ENCODE measurements around the gene AGBL1.

The AGBL1 gene

DNA sequence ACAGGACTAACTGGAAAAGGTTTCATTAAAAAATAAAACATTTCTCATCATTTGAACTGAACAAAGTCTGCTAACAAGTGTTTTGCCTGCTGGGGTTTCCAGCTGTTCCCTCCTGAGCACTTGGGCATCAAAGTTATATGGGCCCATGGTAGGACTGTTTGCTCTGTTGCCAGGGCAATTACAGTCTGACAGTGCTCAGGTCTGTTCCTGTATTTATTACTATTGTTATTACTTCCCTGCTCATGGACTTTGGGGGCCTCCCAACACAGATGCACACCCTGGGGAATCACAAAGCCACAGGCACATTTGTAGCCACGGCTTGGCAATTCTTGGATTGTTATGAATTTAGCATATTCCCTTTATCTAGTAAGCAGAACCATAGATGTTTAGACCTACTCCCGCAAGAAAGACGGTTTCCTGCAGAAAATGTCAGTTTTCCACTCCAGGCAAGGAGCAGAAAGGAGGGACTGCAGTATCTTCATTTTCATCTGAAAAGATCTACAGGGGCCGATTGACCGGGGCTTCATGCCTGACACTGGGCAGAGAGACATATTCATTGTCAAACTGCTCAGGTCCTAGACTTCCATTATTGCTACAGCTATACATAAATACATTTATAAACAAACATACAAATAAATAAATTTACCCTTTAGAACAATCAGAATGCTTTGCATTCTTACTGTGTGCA lies 580.2 kb downstream of the AGBL1 start:
- no peak for DNase-seq

DNA sequence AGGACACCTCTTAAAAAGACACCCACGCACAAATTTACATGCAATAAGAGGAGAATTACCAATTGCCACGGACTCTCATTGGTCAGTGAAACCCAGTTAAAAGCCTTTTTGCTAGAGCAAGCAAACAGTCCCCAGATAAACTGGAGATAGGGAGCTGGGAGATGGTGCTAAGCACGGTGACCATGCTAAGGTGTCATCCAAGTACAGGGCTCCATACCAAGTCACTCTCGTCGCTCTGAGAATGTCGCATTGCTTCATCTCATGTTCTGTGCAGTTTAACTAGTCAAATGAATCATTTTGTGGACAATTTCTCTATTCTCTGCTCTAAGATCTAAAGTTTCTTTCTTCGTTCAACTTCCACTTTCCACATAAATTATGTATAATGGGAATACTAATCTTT lies 581.9 kb downstream of the AGBL1 start:
- DNase-seq: no peak

DNA sequence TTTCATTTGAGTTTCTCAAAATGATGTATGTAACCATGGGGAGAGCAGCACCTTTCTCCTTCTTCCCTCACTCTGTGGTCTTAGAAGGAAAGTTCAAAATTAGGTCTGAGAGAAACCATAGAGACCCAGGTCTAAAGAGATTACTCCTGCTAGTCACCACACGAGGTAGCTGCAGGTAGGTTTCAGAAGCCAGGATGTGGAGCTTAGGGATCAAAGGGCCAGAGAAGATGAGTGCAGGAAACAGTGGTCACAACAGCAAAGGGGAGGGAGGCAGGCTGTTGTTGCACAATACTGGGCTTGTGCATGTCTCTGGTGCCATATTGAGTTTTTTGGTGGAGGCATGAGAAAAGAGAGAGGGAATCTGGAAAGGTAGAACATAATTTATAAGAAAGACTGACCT lies 583.6 kb downstream of the AGBL1 start:
- no peak for DNase-seq

DNA sequence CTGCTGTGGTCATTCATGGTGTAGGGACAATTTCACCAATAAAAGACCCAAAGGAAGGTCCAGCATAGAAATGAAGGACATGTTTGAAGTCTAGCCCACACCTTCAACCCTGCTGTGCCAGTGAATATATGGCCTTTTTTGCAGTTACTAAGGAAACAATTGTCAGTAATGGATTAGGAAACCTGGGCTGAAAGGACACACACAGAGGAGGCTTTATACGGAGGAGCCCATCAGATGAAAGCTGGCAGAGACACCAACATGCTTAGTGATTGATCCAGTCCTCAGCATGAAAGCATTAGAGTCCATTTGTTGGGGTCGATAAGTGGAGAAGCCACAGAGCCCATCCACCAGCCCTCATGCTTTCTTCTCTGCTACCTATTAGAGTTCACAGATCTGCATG lies 584.3 kb downstream of the AGBL1 start:
- no peak for DNase-seq

DNA sequence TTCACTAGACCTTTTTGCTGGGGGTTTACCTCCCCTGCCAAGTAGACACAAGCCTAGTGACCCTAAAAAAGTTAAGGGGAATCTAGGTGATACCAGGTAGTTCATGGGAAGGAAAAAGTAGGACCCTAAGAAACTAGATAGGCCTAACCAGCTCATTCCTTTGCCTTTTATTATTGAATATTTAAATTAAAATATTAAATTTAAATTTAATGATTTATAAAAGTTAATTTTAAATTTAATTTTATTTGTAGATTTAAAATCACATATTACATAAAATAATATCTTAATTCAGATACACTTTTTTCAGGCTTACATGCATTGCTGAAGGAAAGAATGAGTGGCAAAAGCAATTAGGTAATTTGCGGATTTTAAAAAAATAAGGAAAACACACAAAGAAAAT lies 584.9 kb downstream of the AGBL1 start:
- DNase-seq: no peak

DNA sequence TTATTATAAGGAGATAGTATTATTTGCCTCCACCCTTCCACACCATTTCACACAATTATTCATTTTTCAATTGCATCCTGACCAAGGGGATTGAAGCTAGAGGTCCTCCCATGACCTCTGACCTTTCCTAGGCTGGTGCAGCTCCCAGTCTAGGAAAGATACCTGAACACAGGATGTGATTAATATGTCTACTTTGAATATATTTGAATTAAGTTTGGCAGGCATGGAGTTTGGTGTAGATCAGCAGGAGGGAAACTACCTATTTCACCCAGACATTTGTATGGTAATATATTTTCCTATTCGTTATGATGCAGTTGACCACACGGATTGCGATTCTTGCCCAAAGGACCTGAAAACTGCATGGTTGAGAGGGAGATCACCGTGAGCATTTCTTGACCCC lies 596.3 kb downstream of the AGBL1 start:
- no peak for DNase-seq

DNA sequence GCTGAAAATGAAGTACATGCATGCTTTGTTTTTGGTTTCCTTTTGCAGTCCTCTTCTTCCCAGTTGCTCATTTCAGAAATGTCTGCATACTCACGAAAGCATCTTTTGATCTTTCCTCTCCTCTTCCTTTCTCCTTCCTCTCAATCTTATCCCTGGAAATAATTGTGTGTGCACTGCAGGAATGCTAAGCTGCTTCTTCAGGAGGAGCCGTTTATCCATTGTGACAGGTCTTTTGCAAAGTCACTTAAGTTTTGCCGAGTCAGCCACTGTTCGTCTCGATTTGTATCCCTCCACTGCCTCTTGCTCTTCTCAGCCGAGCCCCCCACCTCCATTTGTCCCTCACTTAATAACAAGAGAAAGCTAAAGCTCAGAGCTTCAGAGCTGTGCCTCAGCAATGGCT lies 597.6 kb downstream of the AGBL1 start:
- DNase-seq: no peak

DNA sequence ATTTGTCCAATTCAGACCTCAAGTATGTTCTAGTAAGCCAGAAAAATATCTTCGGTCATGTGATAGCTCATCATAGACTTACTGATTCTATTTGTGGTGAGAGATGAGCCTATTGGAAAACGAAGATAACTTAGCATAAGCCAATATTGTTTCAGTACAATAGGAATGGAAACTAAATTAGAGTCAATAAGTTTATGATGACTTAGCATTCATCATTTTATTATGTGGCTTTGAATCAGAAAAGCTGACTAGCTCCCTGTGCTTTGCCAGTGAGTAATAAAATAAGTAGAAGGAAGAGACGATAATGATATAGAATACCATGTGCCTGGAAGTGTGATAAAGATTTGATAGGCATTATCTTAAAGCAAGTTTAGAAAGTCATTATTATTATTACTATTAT lies 605.6 kb downstream of the AGBL1 start:
- DNase-seq: no peak

DNA sequence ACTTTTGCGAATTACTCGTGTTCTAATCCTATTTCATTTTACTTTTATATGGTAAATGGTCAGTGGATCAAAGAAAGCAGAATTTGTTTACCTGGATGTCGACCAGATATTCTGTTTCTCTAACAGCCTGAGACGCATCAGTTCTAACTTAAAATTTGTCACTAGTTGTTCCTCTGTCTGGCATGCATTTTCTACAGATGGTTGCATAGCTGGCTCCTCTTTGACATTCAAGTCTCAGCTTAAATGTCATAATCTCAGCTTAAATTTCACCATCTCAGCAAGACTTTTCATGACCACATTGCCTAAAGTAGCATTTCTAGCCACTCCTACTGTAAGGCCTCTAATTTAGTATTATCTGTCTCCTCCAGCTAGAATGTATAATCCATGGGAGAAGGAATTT lies 609.3 kb downstream of the AGBL1 start:
- DNase-seq: no peak

DNA sequence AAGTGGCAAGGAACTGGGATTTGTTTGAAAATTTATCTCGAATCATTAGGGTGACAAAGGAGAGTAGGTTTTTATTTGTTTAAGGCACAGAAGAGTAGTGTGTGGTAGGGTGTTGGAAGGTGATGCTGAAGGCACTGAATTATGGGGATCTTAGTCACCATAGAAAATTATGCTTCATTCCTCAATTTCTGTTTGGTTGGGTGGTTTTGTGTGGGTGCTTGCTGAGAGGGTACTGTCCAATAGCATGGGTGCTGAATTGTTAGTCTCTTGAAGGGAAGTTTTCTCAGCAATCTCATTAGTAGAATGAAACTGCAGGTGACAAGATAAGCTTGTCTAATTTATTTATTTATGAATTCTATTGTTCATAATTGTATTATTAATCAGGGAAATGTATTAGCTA lies 610.9 kb downstream of the AGBL1 start:
- DNase-seq: no peak

DNA sequence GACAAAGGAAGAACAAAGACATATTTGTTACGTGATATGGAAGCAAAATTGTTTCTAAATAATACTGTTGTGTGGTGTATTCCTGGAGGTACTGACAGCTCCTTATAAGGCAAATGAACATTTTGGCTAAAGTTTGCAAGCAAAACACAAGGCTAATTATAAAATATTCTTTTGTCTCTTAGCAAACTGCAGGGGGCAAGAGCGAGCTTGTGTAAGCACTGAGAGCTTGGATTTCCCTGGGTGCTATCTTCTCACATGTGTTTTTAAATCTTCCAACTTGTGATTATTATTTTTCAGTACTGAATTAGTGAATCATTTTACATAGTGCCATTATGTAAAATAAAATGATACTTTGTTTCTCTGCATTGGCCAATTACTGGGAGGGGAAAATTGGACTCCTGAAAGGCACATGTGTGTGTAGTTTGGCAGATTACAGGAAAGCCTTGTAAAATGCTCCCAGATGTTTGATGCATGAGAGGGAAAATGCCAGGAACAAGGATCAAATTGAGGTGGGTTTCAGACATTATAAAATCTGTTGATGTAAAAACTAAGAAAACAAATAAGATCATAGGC lies 611.5 kb downstream of the AGBL1 start:
- DNase-seq: no peak

DNA sequence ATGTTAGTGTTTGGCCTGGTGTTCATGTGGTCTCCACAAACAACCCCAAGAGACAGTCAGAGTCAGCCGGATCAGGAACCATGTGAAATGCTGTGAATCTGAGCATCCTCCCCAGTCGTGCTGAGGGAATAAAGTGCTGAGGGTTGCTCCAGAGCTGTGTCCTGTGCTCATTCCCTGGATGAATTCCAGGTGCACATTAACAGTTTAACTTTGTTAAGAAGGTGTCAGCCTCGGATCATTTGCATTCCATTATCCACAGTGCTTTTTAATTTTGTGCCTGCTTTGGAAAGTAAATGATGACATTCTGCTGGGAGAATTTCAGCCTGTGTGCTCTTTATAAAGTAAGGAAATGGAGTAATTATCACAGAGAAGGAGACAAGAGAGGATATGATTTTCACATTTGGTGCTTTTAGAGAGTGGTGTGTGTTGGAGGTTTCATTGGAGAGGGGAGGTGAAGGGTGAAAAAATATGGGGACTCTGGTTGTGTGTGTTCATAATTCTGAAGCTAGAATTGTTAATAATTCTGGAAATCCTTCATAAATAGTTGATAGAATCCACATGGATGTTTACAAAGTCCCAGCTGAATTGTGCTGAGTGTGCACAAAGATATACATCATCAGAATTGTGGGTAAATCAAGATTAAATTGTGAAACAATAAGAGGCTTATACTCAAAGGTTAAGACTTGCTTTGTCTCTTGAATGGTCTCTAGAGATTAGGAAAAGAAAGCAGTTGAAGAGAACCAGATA lies 621.4 kb downstream of the AGBL1 start:
- DNase-seq: no peak

DNA sequence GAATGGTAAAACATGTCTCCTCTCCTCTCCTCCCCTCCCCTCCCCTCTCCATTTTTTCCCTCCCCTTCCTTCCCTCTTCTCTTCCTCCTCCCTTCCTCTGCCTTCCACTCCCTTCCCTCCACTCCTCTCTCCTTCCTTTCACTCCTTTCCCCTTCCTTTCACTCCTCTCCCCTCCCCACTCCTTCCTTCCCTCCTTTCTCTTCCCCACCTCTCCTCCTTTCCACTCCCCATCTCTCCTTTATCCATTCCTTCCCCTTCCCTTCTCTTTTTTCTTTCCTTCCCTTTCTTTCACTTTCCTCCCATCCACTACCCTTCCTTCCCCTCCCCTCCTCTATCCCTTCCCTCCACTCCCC lies 621.9 kb downstream of the AGBL1 start:
- DNase-seq: no peak

DNA sequence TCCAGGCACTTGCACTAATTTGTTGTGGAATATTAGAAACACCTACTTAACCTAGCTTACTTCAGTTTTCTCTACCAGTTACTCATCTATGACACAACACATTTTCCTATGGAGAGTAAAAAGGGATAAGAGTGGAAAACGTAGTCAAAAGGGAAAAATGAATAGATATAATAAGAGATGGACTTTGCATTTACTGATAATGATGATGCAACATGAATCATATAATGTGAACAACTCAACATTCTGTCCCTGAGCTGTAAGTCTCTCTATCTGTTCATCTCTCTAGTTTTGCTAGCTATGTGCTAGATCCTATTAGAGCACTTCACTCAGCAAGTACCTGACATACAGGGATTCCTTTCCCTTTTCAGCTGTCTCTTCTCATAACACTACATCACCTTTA lies 627.1 kb downstream of the AGBL1 start:
- no peak for DNase-seq

DNA sequence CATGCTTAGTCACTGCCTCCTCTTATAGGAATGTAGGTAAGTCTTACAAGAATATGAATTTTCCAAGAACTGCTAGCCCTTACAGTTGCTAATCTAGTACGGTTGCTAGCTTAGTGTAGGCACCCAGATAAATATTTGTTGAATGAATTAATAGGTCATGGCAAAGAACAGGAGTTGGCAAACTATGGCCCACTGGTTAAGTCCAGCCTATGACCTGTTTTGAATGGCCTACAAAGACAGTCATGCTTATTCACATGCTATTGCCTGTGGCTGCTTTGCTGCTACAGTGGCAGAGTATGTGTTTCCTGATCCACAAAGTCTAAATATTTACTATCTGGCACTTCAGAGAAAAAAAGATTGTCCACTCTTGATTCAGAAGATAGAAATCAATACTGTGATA lies 631.8 kb downstream of the AGBL1 start:
- no peak for DNase-seq

DNA sequence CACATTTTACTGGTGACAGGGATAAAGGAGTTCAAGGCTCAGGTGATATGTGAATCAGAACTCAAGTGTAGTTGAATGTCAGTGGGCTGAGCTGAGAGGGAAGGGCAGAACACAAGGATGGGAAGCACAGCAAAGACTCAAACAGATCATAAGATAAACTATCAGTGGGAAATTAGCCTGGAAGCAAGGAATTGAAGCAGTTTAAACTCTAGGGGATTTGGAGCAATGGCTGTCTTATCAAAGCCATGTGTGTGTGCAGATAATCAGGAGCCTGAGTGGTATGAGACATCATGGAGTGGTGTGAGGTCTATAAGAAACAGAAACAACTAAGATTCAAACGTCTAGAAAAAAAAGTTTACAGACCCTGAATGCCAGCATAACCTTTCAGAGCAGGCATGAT lies 634.6 kb downstream of the AGBL1 start:
- DNase-seq: no peak

DNA sequence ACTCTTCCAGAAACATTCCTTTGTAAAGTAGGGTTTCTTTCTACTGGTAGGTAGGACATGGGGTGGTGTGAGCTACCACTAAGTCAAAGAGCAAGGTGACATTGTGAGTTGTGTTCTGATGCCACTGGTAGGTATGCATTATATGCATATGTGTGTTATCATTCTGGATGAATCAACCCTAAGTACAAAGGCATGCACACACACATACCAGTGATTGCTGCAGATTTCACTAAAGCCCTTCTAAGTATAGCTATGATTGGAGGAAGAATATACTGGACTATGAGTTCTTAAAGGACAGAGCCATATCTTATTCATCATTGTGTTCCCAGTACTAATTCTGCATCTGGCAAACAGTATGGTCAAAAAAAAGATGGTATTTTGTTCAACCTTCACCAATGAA lies 646.0 kb downstream of the AGBL1 start:
- no peak for DNase-seq

DNA sequence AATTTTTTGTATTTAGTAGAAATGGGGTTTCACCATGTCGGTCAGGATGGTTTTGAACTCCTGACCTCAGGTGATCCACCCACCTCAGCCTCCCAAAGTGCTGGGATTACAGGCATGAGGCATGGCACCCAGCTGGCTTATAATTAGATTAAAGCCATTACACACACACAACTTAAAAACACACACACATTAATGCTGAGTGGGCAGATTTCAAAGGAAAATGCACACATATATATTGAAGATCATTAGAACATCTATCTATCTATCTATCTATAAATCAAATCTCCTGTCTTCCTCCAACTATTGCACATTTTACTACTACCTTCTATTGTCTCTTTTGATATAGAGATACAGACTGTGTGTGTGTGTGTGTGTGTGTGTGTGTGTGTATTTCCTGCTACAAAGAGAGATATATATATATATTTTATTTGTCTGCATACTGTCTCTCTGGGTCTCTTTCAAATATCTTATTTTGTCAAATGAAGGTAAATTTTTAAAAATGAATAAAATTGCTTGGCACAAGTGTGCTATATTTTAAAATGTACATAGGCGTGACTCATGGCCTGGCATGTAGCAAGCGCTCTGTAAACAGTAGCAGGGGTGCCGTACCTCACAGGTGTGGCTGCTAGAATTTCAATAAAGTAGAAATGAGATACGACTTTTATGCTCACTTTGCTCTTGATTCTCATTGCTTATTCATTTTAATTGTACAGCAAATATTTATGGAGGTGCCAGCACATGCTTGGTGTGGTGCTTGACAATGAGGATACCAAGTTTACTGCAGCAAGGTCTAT lies 655.8 kb downstream of the AGBL1 start:
- DNase-seq: no peak

DNA sequence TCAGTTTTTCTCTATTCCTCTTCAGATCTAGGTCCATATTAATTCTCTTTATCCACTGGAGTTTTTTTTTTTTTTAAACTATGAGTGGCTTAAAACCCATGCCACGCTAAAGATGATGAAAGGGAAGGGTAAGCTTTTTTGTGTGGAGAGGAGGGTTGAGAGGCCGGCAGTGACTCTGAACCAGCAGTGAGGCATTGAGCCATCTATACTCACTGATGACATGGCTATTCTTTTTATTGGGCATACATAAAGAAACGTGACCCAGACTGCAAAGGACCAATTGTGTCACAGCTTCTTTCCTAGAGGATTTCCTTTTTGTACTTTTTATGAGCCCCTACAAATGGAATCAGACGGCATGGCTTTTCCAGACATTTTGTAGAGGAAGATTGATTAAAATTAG lies 662.2 kb downstream of the AGBL1 start:
- no peak for DNase-seq

DNA sequence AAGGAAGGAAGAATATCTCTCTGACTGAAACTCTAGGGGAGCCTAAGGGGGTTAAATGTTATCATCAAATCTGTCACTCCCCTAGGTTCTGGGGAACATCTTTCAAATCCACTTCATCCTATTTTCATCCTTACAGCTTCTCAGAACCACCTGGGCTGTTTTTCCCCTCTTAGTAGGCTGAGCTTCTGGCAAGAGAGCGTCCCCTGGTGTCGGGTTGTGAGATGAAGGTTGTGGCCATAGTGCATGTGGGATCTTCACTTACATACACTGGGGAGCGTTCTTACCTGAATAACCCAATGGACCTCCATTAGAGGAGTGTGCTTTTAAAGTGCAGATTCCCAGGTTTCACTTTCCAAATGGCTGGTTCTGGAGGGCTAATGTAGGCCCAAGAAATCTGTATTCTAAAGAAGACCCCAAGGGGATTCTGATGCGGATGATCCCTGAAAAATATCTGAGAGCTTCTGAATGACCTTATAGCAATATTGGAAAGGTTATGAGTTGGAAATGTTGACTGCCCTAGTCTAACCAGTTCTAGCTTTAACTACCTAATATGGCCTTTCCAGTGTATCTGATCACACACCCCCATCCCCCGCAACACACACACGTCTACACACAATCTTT lies 663.7 kb downstream of the AGBL1 start:
- DNase-seq: no peak

DNA sequence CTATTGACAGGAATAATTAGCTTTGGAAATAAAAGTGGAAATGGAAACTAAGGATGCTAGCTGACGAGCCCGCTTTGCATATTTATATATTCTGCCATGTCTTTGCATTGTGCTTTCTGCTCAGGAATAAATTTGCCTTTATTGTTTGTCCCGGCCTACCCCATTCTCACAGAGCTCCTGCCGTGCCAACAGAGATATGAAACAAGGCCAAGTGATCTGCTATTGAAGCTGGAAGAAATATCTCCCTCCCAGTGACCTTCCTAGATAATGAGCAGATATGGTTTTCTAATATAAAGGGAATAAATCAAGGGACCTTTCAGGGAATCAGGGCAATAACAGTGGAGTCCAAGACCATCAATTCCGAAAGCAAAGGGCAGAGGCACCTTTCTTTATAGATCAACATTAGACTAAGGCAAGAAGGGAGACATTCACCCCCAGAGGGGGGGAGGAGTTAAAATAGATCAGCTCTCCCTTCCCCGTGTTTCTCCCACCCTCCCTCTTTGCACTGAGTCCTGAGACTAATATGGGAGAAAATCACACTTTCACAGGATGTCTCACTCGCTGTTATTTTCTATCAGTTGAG lies 664.6 kb downstream of the AGBL1 start:
- no peak for DNase-seq

DNA sequence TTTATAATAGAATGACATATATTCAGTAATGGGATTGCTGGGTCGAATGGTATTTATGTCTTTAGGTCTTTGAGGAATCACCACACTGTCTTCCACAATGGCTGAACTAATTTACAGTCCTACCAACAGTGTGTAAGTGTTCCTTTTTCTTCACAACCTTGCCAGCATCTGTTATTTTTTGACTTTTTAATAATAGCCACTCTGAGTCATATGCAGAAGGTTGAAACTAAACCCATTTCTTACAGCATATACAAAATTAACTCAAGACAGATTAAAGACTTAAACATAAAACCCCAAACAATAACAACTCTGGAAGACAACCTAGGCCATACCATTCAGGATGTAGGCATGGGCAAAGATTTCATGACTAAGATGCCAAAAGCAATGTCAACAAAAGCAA lies 671.4 kb downstream of the AGBL1 start:
- no peak for DNase-seq

DNA sequence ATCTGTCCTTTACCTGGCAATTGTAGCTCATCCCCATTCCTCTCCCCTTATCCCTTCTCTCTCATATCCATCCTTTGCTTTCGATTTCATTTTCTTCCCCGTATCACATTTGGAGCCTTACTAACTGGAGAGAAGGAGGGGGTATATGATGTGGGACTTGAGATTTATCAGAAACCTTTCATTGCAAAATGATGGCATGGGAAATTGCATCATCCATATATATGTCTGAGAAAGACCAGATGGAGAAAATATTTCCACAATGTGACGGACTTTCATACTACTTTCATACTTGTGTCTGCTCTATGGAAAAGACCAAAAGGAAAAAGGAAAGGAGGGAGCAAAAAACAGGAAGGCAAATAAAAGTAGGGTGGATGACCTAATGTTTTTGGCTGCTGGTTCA lies 675.2 kb downstream of the AGBL1 start:
- no peak for DNase-seq

All from NCI-H2081 treated with DMSO at 0.1 percent for 48 hours (cell line).